Jurkat, Clone E6-1 (cell line): ENCODE data around the gene PARP11. TPM values are rescaled to one million over a fixed set of nuclear protein-coding genes. Genes with fewer than 3 reads are reported as not detected.
A peak's percentile ranks its signal among the peaks of the same experiment; 100 is the strongest.

Experiments
- DNase-seq: peaks from one replicate; pipeline ENCODE4 v3.0.0-alpha.2; 2011; ENCODE audit warnings: low read depth, low spot score
- H3K4me3 ChIP-seq: 2 replicates; pipeline ENCODE4 v1.5.1; 2011; ENCODE audit warnings: mild to moderate bottlenecking, low read length, control low read depth, moderate library complexity
- polyA plus RNA-seq: library from polyadenylated mRNA; unstranded; fragments of >200 nt; gene quantifications from one replicate; pipeline ENCODE4 v1.2.1, GENCODE V29; 2012; ENCODE audit warnings: missing spikeins; ENCODE audit not compliant: insufficient read length, insufficient read depth

Gene PARP11, protein sequence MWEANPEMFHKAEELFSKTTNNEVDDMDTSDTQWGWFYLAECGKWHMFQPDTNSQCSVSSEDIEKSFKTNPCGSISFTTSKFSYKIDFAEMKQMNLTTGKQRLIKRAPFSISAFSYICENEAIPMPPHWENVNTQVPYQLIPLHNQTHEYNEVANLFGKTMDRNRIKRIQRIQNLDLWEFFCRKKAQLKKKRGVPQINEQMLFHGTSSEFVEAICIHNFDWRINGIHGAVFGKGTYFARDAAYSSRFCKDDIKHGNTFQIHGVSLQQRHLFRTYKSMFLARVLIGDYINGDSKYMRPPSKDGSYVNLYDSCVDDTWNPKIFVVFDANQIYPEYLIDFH
- 10.3 TPM for polyA plus RNA-seq

DNA sequence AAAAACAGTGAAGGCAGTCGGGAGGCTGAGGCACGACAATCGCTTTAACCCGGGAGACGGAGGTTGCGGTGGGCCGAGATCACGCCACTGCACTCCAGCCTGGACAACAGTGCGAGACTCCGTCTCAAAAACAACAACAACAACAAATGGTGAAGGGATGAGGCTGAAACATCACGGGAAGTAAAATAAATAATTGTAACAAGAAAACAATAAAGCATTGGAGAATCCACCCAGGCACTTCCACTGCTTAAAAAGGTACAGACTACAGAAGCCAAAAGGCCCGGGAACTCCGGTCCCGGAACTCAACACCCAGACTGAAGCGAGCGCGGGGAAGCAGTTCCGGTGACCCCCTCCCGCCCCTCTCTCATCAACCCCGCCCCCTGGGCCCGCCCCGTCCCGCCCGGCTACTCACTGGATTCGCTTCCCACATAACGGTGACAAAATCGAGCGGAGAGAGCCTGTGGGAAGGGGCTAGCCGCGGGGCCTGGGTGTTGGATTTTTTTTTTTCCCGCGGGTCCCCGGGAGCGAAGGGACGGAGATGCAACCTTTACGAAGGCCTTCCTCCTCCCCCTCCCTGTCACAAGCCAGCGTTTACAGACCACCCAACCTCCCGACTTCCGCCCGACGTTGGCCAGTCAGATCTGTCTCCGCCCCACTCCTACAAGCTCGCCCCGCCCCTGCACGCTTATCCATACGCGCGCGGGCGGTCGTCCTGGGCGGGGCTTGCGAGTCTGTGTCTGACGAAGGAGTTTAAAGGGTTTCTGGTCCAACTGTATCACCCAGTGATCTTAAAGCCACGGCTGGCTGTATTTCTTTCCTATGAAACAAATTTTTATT, at the start of gene PARP11:
TSS of gene PARP11 (minus strand) at position 600 of the 837 bp plus-strand sequence. CDS start at position 430, 170 bp downstream.
- peak within 1 kb of the TSS; percentile 76 for H3K4me3 ChIP-seq
- DNase-seq = peak; percentile 95

DNA sequence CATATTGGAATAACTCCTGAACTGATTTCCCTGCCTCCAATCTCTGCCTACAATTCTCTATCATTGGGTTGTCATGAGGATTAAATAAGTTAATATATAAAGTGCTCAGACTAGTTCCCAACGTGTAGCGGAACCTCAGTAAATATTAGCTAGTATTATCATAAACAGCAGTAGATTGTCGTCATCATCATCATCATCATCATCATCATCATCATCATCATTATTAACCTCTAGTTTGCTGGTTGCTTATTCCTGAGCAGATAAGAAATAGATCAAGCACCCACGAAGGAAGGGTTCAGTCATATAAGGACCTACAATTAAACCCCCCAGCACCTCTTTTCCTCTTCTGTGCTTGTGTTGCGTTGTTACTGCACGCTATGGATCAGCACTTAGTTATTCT, 48.8 kb upstream of the PARP11 start:
- H3K4me3 ChIP-seq = no peak overlapping the region
- DNase-seq = no peak

DNA sequence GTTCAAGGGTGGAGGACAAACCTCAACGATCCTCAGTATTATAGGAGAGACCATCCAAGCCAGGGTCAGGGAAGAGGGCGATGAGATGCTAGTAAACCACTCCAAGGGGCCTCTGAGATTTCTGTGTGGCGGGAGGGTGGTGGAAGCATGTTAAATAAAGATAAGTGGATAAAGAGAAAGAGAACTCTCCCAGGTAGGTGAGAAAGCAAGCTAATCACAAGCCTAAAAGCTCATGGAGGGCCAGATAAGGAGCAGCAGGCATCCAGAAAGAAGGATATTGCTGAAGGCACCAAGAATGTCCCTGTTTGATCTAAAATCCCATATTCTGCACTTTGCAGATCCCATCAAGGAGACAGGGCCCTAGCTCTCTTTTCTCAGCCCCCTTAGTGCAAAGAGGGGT, 48.3 kb upstream of the PARP11 start:
- DNase-seq = no peak
- no peak overlapping the region for H3K4me3 ChIP-seq

DNA sequence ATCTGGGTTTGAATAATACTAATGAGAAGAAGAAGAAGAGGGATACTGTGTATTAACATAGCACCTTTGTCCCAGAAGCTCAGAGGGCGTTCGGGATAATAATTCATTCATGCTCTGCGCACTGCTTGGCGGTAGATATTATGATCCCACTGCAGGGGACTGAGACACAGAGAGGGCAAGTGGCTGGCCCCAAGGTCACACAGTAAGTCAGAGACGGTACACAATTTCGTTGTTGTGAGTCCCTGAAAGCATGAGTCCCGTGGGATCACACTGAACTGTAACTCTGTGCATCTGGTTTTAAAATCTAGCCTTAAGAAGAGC, 47.9 kb upstream of the PARP11 start:
- no peak for DNase-seq

DNA sequence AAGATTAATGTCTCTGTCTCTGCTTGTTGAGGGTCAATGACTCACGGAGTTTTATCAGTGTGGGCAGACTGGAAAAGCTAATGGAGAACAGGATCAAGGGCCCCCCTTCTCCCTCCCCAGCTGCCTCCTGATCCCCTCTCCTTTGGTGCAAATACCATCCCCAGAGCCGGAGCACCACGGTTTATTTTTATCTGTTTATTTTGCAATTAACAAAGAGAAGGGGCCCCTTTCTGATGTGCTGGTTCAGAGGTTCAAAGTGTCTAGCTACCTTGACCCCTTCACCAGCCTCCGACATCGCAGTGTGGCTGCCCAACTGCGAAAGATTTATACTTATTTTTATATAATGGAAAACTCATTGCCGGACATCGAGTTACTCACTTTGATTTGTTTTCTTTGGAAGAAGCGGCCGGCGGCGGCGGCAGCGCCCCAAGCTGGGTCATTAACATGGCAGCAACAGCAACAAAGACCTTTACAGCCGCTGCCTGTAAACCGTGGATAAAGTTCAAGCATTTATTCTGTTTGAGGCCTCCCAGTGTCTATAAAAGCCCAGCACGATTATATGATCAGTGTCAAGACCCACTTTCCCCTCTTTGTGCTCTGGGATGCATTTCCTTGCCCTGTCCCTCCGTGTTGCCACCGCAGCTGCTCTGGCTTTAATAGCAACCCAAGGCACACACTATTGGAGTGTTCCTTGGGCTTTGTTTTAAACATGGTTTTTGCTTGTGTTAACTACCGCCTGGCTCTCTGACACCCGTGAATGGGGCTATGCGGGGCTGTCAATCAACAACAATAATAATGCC, 47.4 kb upstream of the PARP11 start:
- no peak for DNase-seq
- H3K4me3 ChIP-seq = no peak overlapping the region

More for the DNA sequence above, 47.9 kb upstream of the PARP11 start:
- no peak overlapping the region for H3K4me3 ChIP-seq

DNA sequence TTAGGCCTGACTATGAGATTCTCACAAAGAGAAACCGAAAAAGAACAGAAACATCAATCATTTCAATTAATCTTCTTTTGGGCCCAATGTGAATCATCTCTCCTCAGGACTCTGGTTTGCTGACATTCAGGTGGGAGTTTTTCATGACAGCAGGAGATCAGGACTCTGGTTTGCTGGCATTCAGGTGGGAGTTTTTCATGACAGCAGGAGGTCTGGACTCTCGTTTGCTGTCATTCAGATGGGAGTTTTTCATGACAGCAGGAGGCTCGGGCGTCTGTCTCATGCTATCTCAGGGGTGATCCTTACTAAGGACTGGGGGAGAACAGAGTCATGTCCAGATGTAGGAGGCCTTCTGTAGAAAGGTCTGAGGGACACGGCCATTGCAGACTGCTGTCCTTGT, 40.1 kb upstream of the PARP11 start:
- DNase-seq = no peak
- no peak overlapping the region for H3K4me3 ChIP-seq

DNA sequence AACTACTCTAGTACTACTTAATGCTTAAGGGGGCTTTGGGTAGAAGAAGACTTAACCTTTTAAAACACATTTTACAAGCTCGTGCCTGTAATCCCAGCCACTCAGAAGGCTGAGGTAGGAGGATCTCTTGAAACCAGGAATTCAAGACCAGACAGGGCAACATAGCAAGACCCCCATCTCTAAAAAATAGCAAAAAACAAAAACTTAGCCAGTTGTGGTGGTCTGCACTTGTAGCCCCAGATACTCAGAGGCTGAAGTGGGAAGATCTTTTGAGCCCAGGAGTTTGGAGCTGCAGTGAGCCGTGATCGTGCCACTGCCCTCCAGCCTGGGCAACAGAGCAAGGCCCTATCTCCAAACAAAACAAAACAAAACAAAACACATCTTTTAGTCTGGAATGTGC, 39.7 kb upstream of the PARP11 start:
- no peak for DNase-seq
- no peak overlapping the region for H3K4me3 ChIP-seq

DNA sequence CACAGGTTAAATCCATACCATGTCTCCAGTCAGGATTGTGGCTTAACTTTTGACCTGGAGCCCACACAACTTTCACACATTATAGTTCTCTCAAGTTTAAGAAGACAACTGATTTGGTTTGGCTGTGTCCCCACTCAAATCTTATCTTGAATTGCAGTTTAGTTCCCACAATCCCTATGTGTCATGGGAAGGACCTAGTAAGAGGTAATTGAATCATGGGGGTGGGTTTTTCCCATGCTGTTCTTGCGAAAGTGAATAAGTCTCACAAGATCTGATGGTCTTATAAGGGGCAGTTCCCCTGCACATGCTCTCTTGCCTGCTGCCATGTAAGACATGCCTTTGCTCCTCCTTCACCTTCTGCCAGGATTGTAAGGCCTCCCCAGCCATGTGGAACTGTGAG, 38.2 kb upstream of the PARP11 start:
- no peak overlapping the region for H3K4me3 ChIP-seq
- DNase-seq = no peak

DNA sequence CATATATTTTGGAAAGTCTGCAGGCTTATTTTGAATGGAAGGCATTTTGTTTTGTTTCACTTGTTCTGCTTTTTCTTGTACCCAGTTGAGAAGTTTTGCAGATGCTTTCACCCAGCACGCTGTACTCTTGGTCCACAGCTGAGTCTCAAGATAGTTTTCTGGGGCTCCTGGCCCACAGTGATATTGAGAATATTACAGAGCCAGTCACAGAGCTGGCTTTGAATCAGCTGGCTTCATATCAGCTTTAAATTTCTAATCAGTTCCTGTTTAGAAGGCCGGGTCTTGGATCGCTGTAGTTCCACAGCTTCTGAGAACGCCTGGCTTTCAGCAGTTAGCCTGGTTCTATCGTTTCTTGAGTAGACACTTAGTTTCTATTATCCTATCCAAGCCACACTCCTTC, 32.5 kb upstream of the PARP11 start:
- no peak for DNase-seq
- no peak overlapping the region for H3K4me3 ChIP-seq

DNA sequence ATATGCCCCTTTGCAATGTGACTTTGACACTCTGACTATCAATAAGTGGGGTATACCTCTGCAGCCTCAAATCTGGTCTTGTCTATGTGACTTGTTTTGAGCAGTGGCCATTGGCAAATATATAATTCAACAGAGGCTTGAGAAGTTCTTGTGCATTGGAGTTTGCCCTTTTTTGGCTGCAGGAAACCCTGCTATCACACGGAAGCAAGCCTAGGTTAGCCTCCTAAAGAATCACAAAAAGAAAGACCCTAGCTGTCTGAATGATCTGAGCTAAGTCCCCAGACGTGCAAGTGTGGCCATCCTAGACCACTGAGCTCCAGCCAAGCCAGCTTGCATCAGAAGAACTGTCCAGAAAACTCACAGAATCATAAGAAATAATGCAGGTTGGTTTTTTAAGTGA, 31.8 kb upstream of the PARP11 start:
- no peak overlapping the region for H3K4me3 ChIP-seq
- no peak for DNase-seq

DNA sequence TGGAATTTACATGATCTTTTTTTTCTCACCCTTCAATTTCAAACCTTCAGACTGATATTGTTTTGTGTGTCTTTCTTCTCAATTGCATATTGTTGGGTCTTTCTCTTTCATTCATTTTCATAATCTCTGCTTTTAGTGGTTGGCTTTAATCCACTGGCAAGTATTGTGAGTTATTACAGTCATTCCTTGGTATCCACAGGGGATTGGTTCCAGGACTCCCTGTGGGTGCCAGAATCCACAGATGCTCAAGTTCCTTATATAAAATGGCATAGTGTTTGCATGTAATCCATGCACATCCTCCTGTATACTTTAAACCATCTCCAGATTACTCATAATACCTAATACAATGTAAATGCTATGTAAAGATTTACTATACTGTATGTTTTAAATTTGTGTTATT, 29.7 kb upstream of the PARP11 start:
- DNase-seq = no peak
- no peak overlapping the region for H3K4me3 ChIP-seq

DNA sequence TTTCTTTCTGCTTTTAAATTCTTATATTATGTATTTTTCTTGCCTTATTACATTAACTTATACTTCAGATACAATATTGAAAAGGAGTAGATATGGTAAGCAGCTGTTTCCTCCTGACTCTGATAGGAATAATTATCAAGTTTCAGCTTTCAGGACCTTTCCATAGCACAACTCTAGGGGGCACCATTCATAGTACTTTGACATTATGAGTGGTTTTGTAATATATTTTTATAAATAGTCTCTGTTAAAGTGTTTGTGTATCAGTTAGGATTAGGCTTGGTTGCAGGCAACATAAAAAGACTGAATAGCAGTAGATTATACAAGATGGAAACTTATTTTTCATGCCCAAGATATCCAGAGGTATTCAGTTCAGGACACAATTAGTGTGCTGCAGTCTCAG, 27.9 kb upstream of the PARP11 start:
- DNase-seq = no peak
- no peak overlapping the region for H3K4me3 ChIP-seq

DNA sequence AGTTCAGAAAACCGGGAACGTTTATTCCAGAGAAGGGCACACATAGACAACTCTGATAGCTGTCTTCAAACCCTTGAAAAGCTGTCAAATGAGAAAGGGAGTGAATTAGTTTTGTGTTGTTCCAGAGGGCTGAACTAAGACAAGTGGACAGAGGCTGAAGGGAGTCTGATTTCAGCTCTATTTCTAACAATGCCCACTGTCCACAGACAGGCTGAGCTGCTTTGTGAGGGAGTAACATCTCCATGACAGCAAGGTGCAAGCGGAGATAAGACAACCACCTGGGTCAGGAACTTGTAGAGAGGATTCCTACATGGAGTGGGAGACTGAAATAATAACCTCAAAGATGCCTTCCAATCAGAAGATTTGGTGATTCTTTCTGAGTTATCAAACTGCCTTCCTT, 25.6 kb upstream of the PARP11 start:
- no peak for DNase-seq
- no peak overlapping the region for H3K4me3 ChIP-seq

DNA sequence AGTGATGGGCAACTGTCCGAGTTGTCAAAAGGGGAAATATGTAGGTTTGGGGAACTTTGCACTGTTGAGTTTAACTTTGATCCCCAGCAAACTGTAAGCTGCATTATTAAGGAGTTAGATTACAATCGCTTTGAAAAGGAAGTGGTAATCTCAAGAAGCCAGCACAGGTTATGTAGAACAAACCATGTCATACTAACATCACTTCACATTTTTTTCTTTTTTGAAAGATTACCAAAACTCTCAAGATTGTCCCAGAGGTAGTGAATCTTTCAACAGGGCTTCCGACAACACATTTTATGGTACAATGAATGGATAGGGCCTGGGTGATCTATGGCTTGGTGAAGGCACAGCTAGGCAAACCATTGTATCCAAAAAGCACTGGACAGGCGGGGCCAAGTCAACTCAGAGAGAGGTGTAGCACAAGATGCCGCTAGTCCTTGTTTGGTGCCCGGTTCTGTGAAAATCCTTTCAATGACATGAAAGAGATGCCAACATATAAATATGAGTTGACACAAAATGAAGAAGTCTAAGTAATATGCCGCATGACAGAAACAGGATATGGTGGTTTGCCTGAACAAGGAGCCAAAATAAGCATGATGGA, 24.3 kb upstream of the PARP11 start:
- no peak overlapping the region; the same call in none of the 2 replicates for H3K4me3 ChIP-seq
- DNase-seq = peak; percentile 71

DNA sequence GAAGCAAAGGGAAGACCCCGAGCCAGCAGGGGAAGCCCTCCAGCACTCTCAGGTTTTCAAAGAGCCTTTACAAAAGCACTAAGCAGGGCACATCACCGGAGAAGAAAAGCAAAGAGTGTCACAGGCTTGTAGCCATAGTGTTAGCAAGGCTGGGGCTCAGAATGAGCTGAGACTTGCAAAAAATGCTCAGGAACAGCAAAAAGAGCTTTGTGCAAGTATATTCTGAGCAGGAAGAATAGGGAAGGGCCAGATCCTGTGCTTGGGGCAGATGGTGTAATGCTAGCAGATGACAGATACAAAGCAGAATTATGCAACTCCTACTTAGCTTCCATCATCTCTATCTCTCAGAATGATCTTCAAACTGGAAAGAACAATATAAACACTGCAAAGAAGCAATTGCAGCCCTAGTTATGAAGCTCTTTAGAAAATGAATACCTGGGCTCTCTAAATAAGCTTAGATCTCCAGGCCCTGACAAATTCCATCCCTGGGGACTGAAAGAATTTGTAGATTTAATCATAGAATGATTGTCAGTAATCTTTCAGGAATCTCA, 23.7 kb upstream of the PARP11 start:
- H3K4me3 ChIP-seq = no peak overlapping the region; the same call in 1 of the 2 replicates
- peak; percentile 29 for DNase-seq

DNA sequence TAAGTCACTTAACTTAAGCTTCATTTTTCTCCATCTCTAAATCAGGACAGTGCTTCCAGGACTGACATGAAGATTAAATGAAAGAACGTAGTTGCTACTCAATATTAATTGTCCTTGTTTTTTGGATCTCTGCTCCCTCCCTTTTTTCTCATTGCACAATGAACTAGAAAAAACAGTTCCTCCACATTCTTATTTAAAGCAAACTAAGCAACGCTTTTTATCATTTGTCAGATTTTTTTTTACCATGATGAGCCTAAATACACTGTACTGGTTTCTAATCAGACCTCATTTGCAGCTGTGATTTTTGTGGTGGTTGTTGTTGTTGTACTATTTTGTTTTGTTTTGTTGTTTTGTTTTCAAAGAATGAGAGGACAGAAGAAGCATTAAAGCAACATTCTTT, 23.2 kb upstream of the PARP11 start:
- no peak overlapping the region for H3K4me3 ChIP-seq
- DNase-seq = no peak

DNA sequence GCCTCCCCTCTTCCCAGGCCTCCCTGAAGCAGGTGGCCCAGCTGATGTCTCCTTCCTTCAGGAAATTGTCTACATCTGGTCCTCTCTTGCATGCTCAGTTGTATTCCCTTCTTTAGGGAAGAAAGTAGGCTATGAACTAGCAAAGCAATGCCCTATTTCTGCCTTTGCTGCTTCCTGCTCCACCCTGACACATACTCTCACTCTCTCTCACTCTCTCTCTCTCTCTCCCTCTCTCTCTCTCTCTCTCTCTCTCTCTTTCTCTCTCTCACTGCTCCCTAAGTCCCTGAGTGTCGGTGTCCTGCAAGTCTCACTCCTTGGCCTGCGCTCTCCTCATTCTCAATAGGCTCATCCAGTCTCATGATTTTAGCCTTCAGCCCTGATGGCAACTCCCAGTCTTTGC, 19.4 kb upstream of the PARP11 start:
- H3K4me3 ChIP-seq = no peak overlapping the region
- DNase-seq = no peak

DNA sequence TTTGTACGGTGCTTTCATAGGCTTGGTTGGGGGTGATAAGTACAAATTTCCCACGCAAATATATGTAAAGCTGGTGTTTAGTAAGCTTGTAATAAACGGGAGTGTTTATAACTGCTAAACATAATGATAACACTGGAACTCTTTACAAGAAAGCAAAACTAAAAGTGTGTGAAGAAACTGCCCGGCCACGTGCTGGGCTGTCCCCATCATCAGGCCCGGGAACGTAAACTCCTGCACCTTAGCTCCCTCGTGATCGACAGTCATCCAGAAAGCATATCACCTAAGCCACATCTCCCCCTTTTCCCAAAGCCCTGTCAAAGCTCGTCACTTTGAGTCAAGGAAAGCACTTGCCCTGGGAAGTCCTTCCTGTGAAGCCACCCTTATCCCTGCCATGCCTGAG, 18.0 kb upstream of the PARP11 start:
- DNase-seq = no peak
- no peak overlapping the region for H3K4me3 ChIP-seq

DNA sequence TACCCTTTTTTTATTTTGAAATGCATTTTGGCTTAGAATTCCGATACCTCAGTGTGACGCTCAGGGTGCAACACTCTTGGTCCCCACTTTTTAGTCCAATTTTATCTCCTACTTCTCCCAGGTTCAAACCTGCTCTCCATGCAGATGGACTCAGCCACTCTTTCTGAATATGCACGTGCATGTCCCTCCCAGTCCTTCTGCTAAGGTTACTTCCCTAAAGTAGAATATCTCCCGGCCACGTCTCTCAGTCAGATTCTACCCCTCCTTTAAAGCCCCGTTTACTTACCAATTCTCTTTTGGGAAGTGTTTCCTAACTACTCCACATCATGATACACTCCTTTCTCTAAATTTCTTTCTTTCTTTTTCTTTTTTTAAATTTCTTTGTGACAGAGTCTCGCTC, 15.5 kb upstream of the PARP11 start:
- no peak overlapping the region for H3K4me3 ChIP-seq

More for the DNA sequence above, 15.5 kb upstream of the PARP11 start:
- DNase-seq = no peak
